HT-29 (cell line): ENCODE measurements around the gene HCK. TPM values are rescaled to one million over a fixed set of nuclear protein-coding genes. Genes with fewer than 3 reads are reported as not detected.

ENCODE experiments used
- DNase-seq: peaks from one replicate; pipeline ENCODE4 v3.0.0-alpha.2; 2015; ENCODE audit warnings: low spot score
- small RNA-seq: library from RNA; depleted of rRNA; stranded (forward); fragments of <200 nt; gene quantifications from one replicate; pipeline ENCODE3, GENCODE V24; 2014
- total RNA-seq: library from RNA; depleted of rRNA; stranded (reverse); fragments of >200 nt; shearing (Covaris generic); gene quantifications from 2 replicates; pipeline ENCODE4 v1.2.3, GENCODE V29; 2014; rRNA removed

The HCK gene
- total RNA-seq, 1 experiment from 2014 or later, result not detected

DNA sequence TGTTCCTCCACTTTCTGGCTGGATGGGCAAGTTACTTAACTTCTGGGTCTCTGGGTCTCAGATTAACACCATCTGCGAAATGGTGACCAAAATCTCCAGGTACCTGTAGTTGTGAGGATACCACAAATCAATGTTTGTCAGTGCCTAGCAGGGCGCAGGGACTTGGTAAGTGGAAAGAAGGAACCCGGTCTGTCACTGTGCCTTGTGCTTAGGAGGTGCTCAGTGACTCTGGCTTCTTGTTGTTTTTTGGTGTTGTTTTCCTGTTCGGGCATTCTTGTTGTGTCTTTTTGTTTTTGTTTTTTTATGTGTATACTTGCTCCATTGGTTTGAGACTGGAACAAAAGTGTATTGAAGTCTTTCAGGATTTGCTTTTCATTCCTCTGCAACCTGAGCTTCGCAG, 75.3 kb downstream of the HCK start:
- DNase-seq, result no peak

DNA sequence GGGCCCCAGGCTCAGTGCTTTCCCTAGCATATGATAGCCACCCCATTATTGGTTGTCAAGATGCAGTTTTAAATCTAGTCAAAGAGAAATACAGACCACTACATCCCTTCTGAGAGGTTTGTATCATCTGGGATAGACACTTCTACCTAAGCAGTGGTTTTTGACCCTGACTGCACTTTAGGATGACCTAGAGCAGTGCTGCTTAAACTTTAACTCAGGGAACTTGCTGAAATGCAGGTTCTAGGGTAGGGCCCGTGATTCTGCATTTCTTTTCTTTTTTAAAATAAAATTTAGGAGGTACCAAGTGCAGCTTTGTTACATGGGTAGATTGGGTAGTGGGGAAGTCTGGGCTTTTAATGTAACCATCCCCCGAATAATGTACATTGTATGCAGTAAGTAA, 76.1 kb downstream of the HCK start:
- no peak for DNase-seq

DNA sequence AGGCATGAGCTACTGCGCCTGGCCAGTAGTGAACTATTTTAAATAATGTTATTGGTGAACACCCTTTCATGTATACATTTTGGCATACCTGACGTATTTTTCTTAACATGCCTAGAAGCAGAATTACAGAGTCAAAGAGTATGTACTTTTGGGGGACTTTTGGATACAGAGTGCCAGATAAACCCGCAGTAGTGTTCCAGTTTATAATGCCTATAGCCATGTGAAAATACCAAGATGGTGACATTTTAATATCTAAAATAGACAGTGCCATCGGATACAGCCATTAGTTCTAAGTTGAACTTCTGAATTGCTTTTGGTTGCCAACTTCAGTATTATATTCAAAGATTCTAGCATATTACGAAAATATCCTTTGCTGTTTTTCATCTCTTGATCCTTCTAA, 77.8 kb downstream of the HCK start:
- no peak for DNase-seq

DNA sequence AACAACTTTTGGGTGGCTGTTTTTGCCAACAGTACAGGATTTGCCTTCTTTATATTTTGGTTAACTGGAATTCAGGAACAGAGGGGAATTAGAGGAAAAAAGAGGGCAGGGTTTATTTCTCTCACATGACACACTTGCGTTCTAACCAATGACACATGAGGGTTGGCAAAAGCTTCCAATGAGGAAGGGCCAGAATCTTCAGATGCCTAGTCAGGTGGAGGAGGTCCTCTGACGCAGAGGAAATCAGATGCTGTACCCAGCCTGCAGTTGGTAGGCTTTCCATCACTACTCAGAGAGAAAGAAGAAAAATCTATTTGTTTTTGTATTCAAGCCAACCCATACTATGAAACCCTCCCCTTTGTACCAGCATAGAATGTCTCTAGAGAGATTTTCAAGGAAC, 78.3 kb downstream of the HCK start:
- no peak for DNase-seq

DNA sequence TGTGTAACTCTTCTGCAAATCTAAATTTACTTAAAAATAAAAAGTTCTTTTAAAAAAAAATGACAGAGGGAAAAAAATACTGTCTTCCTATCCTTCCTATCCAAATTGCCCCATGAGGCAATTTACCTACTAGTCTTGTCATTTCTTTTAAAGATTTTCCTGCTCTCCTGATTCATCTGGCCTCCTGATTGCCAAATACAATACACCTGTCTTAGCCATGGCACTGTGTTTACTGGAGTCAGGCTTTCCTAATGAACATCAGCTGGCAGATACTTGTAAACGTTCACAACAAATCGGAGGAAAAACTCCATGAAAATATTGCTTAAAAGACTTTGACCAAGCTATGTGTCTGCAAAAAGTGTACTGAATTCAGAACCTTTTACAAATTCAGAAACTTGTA, 78.9 kb downstream of the HCK start:
- no peak for DNase-seq

DNA sequence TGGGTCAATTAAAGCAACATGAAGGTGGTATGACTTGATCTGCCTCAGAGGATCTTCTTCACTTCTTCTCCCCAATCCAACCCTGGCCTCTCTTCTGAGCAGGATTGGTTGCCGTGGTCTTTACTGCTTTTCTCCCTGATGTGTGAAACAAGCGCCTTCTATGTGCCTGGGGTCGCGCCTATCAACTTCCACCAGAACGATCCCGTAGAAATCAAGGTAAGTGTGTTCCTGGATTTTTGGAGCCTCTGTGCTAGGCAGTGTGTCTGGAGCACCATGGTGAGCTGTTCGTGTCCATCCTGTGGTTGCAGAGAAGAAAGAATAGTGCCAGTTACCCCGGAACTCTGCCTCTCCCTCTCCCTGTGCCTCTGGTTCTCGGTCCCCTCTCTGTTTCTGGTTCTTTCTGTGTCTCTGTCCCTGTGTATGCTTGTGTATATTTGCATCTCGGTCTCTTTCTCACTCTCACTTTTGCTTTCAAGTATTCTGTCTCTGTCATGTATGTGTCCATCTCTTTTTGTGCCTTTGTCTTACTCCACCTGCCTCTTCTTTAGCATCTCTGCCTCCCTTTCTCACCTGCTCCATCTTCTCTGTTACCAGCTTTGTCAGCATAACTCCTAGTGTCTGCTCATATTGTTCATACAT, 81.0 kb downstream of the HCK start:
- DNase-seq, result no peak

DNA sequence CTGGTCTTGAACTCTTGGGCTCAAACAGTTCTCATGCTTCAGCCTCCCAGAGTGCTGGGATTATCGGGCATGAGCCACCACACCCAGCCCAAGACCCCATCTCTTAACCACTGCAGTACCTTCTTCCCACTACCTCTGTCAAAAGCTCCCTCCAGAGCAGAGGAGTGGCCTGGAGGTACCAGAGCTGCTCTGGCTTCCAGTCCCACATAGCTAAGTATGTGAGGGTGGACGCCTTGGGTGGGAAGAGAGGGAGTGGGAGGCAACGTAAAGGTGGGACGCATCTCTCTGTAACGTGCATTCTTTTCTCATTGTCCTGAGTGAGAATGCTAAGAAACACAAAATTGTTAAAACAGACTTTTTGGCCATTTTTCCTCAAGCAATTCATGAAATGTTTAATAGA, 82.0 kb downstream of the HCK start:
- DNase-seq, result no peak

DNA sequence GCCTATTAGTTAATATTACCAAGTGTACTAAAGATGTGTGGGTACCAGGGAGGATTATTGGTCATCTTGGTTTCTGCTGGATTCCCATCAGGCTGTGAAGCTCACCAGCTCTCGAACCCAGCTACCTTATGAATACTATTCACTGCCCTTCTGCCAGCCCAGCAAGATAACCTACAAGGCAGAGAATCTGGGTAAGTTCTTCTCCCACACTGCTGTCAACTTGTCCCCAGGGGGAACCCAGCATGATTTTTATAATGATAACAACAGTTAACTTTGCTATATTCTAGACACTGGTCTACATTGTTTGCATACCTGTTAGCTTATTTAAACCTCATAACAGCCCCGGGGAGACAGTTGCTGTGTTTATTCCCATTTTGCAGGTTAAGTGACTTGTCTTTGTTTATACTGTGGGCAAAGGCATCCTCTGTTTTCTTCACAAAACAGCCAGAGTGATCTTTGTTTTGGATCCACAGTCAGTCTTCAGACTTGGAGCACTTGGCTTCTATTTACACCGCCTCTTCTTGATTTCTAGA, 84.0 kb downstream of the HCK start:
- DNase-seq, result no peak

DNA sequence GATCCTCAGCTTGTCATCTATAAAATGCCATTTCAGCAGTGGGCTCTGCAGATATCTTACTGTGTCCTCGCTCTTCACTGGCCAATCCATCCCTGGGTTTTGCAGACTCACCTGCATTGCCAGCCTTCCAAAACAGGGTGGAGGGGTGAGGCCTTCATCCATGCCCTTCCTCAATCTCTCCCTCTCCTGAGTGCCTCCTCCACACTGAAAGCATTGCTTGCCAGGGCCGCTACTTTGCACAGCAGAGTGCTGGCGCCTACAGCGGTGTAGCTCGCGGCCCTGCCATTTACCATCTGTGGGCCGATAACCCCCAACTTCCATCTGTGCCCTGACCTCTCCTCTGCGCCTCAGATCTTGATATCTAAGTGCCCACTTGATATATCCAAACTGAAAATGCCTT, 86.9 kb downstream of the HCK start:
- no peak for DNase-seq

DNA sequence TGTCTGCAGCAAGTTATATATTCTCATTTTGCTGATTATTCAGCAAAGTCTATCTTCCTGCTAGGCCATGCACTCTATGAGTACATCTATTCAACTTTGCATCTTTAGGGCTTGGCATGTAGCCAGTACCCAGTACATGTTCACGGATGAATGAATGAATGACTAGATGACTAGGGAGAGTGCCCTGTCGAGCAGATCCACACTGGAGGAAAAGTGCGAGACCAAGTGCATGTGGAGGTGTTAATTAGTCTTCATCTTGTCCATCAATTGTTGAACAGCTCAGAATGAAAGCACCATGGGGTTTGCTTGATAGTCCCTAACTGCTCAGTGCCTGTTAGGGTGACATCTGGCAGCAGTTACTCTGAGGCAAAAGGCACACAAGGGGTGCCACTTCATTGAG, 87.9 kb downstream of the HCK start:
- DNase-seq, result no peak

DNA sequence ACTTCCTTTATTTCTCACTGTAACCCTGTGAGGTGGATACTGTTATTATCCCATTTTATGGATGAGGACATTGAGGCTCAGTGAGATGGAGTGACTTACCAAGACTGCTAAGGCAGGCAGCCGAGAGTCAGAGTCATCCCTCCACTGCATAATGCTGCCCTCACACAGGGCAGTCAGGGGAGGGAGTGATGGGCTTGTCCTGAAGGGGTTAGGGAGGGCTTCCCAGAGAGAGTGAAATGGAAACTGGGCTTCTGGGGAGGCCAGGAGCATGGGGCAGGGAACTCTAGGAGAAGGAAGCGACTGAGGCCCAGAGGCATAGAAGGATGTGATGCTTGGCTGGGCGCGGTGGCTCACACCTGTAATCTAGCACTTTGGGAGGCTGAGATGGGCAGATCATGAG, 88.6 kb downstream of the HCK start:
- no peak for DNase-seq

DNA sequence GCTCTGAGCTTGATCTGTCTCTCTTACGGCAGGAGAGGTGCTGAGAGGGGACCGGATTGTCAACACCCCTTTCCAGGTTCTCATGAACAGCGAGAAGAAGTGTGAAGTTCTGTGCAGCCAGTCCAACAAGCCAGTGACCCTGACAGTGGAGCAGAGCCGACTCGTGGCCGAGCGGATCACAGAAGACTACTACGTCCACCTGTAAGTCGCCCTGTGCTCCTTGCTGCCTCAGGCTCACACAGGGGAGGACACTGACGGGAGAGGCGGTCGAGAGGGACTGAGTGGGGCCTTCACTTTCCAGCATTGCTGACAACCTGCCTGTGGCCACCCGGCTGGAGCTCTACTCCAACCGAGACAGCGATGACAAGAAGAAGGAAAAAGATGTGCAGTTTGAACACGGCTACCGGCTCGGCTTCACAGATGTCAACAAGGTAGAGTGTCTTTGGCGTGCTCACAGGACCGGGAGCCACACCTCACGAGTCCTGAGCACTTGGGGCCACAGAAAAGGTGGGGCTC, 89.5 kb downstream of the HCK start:
- DNase-seq, result no peak

DNA sequence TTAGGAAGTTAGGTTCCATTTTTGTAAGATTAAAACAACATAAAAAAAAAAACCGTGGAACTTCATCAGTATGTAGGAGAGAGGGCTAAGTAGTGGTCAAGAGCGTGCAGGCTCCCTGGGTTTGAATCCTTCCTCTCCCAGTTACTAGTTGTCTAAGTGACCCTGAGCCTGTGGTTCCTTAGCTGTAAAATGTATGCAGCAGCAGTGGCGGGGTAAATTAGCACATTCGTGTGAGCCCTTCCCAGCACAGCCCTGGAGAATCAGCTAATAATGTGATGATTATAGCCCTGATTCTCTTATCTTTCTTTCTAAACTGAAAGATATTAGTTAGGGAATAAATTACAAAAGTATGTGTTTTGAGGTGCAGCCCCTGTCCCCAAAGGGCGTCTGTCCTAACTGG, 90.0 kb downstream of the HCK start:
- DNase-seq, result no peak

DNA sequence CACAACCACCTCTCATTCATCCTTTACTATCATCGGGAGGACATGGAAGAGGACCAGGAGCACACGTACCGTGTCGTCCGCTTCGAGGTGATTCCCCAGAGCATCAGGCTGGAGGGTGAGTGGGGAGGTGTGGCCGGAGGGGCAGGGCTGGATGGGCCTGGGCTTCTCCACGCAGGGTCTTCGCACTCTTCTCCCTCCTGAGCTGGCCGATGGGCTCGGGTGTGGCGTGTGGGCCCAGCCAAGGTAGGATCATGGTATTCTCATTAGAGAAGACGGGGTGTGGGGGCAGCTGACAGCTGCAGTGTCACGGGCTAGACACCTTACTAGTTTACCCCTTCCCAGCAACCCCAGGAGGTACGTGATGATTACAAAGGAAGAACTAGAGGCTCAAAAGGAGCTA, 90.9 kb downstream of the HCK start:
- no peak for DNase-seq

DNA sequence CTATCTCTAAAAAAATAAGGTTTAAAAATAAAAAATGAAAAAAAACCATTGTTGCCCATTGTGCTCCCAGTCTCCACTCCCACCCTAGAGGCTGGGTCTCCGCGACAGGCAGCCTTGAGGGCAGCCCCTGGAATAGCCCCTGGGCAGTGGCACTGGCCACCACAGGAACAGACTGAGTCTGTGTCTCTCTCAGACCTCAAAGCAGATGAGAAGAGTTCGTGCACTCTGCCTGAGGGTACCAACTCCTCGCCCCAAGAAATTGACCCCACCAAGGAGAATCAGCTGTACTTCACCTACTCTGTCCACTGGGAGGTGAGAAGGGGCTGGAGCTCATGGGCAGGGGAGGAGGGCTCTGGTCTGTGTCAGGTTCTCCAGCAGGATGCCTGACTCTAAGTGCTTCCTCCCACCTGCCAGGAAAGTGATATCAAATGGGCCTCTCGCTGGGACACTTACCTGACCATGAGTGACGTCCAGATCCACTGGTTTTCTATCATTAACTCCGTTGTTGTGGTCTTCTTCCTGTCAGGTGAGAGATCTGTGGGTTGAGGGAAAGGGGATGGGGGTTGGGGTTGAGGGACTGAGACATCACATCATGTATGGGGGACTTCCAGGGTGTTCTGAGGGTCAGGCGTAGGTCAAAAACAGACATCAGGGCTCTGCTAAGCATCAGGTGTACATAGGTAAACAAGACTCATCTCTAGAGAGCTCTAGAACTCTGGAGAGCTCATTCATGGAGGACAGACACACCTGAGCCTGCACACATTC, 93.0 kb downstream of the HCK start:
- DNase-seq, result no peak

DNA sequence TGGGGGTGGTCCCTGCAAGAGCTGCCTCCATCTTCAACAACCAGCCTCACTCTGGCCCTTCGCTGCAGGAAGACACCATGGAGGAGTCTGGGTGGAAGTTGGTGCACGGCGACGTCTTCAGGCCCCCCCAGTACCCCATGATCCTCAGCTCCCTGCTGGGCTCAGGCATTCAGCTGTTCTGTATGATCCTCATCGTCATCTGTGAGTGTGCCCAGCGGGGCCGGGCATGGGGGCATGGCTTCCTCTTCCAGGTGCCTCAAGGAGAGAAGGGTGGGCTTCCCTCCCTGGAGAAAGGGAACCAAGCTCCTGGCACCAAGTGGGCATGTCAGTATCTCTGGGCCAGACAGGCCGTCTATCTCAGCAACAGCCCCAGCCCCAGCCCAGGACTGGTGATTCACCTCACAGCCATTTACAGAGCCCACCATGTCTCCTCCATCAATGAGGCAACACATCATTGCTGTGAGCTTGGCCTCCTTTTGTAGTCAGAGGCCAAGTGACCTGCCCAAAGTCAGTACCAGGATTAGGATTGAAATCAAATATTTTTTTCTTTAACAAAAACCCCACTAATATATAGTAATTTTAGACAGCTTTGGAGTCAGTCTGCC, 97.6 kb downstream of the HCK start:
- no peak for DNase-seq

DNA sequence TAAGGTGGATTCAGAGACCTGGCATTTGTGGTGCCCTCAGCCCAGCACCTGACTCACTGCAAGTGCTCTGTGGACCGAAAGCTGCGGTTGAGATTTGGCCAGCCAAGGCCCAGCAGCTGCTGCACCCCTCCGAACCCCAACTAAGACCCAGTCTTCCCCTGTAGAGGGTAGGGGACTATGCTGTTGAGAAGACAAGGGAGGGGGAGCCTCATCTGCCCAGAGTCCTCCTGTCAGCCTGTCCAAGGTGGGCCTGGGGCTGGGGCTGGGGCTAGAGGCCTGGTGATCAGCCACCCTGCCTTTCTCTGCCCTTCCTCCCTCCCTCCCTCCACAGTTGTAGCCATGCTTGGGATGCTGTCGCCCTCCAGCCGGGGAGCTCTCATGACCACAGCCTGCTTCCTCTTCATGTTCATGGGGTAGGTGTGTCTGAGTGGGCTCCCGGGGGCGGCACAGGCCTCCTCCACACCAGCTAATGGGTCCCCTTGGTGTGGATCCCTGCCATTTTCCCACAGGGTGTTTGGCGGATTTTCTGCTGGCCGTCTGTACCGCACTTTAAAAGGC, 98.3 kb downstream of the HCK start:
- DNase-seq, result no peak

Small RNAs within 50 kb of the gene (small RNA-seq; reads per million reads assigned to genes)
- gene RNA5SP481 (3.9 reads per million, percentile 80 among the genes with 10 or more reads in this experiment), gene RNA5SP482 (0.72 reads per million, percentile 10 among the genes with 10 or more reads in this experiment)

Other genes with a start within 250 kb of the HCK start
- gene MYLK2, start 232.9 kb upstream of the HCK start, total RNA-seq, result 0.37 and 0.41 TPM in 2 replicates
- gene FOXS1, start 206.6 kb upstream of the HCK start, total RNA-seq, result not detected in 2 replicates
- not detected in 2 replicates for gene DUSP15, start 181.7 kb upstream of the HCK start, total RNA-seq
- gene TTLL9, start 181.6 kb upstream of the HCK start, total RNA-seq, result 0.03 and 0.05 TPM in 2 replicates
- 10.7 and 13.3 TPM in 2 replicates for gene PDRG1, start 100.2 kb upstream of the HCK start, total RNA-seq
- not detected in 2 replicates for gene XKR7, start 84.1 kb upstream of the HCK start, total RNA-seq
- 0.13 TPM in 1 of 2 replicates, not detected in the other for gene CCM2L, start 41.8 kb upstream of the HCK start, total RNA-seq
- 39.9 and 45.9 TPM in 2 replicates for gene TM9SF4, start 57.5 kb downstream of the HCK start, total RNA-seq
- gene PLAGL2, start 155.5 kb downstream of the HCK start, total RNA-seq, result 6.9 and 7.9 TPM in 2 replicates
- gene POFUT1, start 155.6 kb downstream of the HCK start, total RNA-seq, result 44.6 and 56.1 TPM in 2 replicates
- gene KIF3B, start 225.4 kb downstream of the HCK start, total RNA-seq, result 22.7 and 24.8 TPM in 2 replicates